Effector memory CD8-positive, alpha-beta T cell (primary cell): Measurements from ENCODE around the gene GALNT16.

ENCODE experiments used
- ATAC-seq: fragments of 150-1000 bp; cut with Tn5 transposase; replicated peaks from 2 replicates; pipeline ENCODE4 v1.10.0; 2021; ENCODE audit warnings: mild to moderate bottlenecking, moderate library complexity
- DNase-seq, 3 experiments: peaks; one replicate each; pipeline ENCODE4 v3.0.0; 2021
- H3K27ac Mint-ChIP-seq, 2 donors: one replicate each; pipeline ENCODE4 v1.8.0; 2022; ENCODE audit warnings: mild to moderate bottlenecking in 2 of 2, mixed read lengths in 2 of 2, moderate library complexity in 2 of 2
- H3K27me3 Mint-ChIP-seq, 2 donors: one replicate each; pipeline ENCODE4 v1.8.0; 2022; ENCODE audit warnings: mixed read lengths in 2 of 2
- H3K36me3 Mint-ChIP-seq: one replicate; pipeline ENCODE4 v1.8.0; 2022; ENCODE audit warnings: mild to moderate bottlenecking, moderate library complexity, mixed read lengths; ENCODE audit not compliant: insufficient read depth
- H3K4me1 Mint-ChIP-seq, 2 donors: one replicate each; pipeline ENCODE4 v1.8.0; 2022; ENCODE audit warnings: low read depth in 2 of 2, mixed read lengths in 2 of 2
- H3K4me3 Mint-ChIP-seq, 2 donors: one replicate each; pipeline ENCODE4 v1.8.0; 2022; ENCODE audit warnings: mild to moderate bottlenecking in 2 of 2, mixed read lengths in 2 of 2, moderate library complexity in 2 of 2
- H3K9me3 Mint-ChIP-seq, 2 donors: one replicate each; pipeline ENCODE4 v1.8.0; 2022; ENCODE audit warnings: mixed read lengths in 2 of 2

The GALNT16 gene

GRCh38 chr14:69241577-69241976 lies 18.4 kb upstream of the GALNT16 start:
- no peak for ATAC-seq
- no peaks in the 10 kb centered on the region for H3K9me3 Mint-ChIP-seq
- DNase-seq: no peak
- H3K4me1 Mint-ChIP-seq: peaks cover 0 to 2% of the 10 kb centered on the region in 2 donors
- no peaks in the 10 kb centered on the region for H3K27me3 Mint-ChIP-seq
- H3K27ac Mint-ChIP-seq: peak overlapping the region in 1 of 2 donors; percentile 24
- H3K4me3 Mint-ChIP-seq: no peak overlapping the region
- H3K36me3 Mint-ChIP-seq: peaks cover 5% of the 10 kb centered on the region

- Mint-ChIP-seq H3K36me3 (peaks cover 5% of the 10 kb centered on the region), H3K27ac (peak overlapping the region in 1 of 2 donors; percentile 25), H3K9me3 (no peaks in the 10 kb centered on the region), H3K4me3 (no peak overlapping the region), H3K27me3 (no peaks in the 10 kb centered on the region), H3K4me1 (peaks cover 0 to 2% of the 10 kb centered on the region in 2 donors)
- ATAC-seq (peak; percentile 56), DNase-seq (peak; percentile 42 to 48 (median 43))
Observed at GRCh38 chr14:69242311-69243224, 17.4 kb upstream of the GALNT16 start.

GRCh38 chr14:69244946-69245345 lies 15.0 kb upstream of the GALNT16 start:
- ATAC-seq (no peak), DNase-seq (no peak)
- Mint-ChIP-seq H3K4me1 (peaks cover 0 to 2% of the 10 kb centered on the region in 2 donors), H3K9me3 (no peaks in the 10 kb centered on the region), H3K27me3 (no peaks in the 10 kb centered on the region), H3K4me3 (no peak overlapping the region), H3K27ac (no peak overlapping the region), H3K36me3 (no peaks in the 10 kb centered on the region)

- H3K4me3 Mint-ChIP-seq: no peak overlapping the region
Observed at GRCh38 chr14:69246331-69246730, 13.6 kb upstream of the GALNT16 start.

GRCh38 chr14:69247676-69248440 lies 12.1 kb upstream of the GALNT16 start:
- Mint-ChIP-seq H3K9me3 (no peaks in the 10 kb centered on the region), H3K4me3 (no peak overlapping the region), H3K4me1 (no peaks in the 10 kb centered on the region), H3K27ac (no peak overlapping the region), H3K36me3 (no peaks in the 10 kb centered on the region), H3K27me3 (peaks cover 15 to 18% of the 10 kb centered on the region in 2 donors)
- DNase-seq: no peak
- no peak for ATAC-seq

More at GRCh38 chr14:69246331-69246730, 13.6 kb upstream of the GALNT16 start:
- H3K27ac Mint-ChIP-seq: no peak overlapping the region
- no peaks in the 10 kb centered on the region for H3K36me3 Mint-ChIP-seq
- H3K4me1 Mint-ChIP-seq: peaks cover 0 to 2% of the 10 kb centered on the region in 2 donors
- DNase-seq: no peak
- H3K27me3 Mint-ChIP-seq: peaks cover 9 to 12% of the 10 kb centered on the region in 2 donors
- ATAC-seq: no peak
- H3K9me3 Mint-ChIP-seq: no peaks in the 10 kb centered on the region

- Mint-ChIP-seq H3K9me3 (no peaks in the 10 kb centered on the region), H3K27me3 (peaks cover 22 to 26% of the 10 kb centered on the region in 2 donors), H3K4me1 (no peaks in the 10 kb centered on the region), H3K27ac (no peak overlapping the region), H3K4me3 (no peak overlapping the region), H3K36me3 (no peaks in the 10 kb centered on the region)
- ATAC-seq (no peak), DNase-seq (no peak)
Observed at GRCh38 chr14:69249603-69250002, 10.4 kb upstream of the GALNT16 start.

GRCh38 chr14:69252851-69253250 lies 7.1 kb upstream of the GALNT16 start:
- ATAC-seq: no peak
- no peaks in the 10 kb centered on the region for H3K9me3 Mint-ChIP-seq
- H3K4me3 Mint-ChIP-seq: no peak overlapping the region
- no peaks in the 10 kb centered on the region for H3K4me1 Mint-ChIP-seq
- peaks cover 38 to 48% of the 10 kb centered on the region in 2 donors for H3K27me3 Mint-ChIP-seq
- H3K36me3 Mint-ChIP-seq: no peaks in the 10 kb centered on the region
- no peak overlapping the region for H3K27ac Mint-ChIP-seq
- no peak for DNase-seq

GRCh38 chr14:69259168-69259526 lies 811 bp upstream of the GALNT16 start:
- no peaks in the 10 kb centered on the region for H3K36me3 Mint-ChIP-seq
- H3K27ac Mint-ChIP-seq: no peak overlapping the region
- ATAC-seq (no peak), DNase-seq (no peak)
- peak overlapping the region in 1 of 2 donors; percentile 4 for H3K4me3 Mint-ChIP-seq
- H3K4me1 Mint-ChIP-seq: peaks cover 4 to 5% of the 10 kb centered on the region in 2 donors
- H3K9me3 Mint-ChIP-seq: no peaks in the 10 kb centered on the region
- H3K27me3 Mint-ChIP-seq: peaks cover 48 to 82% of the 10 kb centered on the region in 2 donors

- ATAC-seq: no peak
Observed at GRCh38 chr14:69260190-69260860, 367 bp downstream of the GALNT16 start.

GRCh38 chr14:69260861-69261564 lies 1.1 kb downstream of the GALNT16 start:
- ATAC-seq: peak; percentile 42
- H3K27ac Mint-ChIP-seq: no peak overlapping the region
- H3K36me3 Mint-ChIP-seq: no peaks in the 10 kb centered on the region
- H3K27me3 Mint-ChIP-seq: peaks cover 37 to 64% of the 10 kb centered on the region in 2 donors
- peak in 1 of 3 experiments; percentile 5 for DNase-seq
- H3K4me3 Mint-ChIP-seq: peak overlapping the region; percentile 55 to 60
- no peaks in the 10 kb centered on the region for H3K9me3 Mint-ChIP-seq
- H3K4me1 Mint-ChIP-seq: peaks cover 4 to 5% of the 10 kb centered on the region in 2 donors

More at GRCh38 chr14:69260190-69260860, 367 bp downstream of the GALNT16 start:
- H3K4me3 Mint-ChIP-seq: peak overlapping the region in 1 of 2 donors; percentile 33
- no peak for DNase-seq
- H3K27ac Mint-ChIP-seq: no peak overlapping the region
- H3K4me1 Mint-ChIP-seq: peaks cover 4 to 5% of the 10 kb centered on the region in 2 donors
- peaks cover 44 to 71% of the 10 kb centered on the region in 2 donors for H3K27me3 Mint-ChIP-seq
- H3K36me3 Mint-ChIP-seq: no peaks in the 10 kb centered on the region
- H3K9me3 Mint-ChIP-seq: no peaks in the 10 kb centered on the region

- Mint-ChIP-seq H3K4me1 (peaks cover 4 to 5% of the 10 kb centered on the region in 2 donors), H3K4me3 (peak overlapping the region; percentile 55 to 60), H3K27ac (no peak overlapping the region), H3K36me3 (no peaks in the 10 kb centered on the region), H3K27me3 (peaks cover 38 to 60% of the 10 kb centered on the region in 2 donors), H3K9me3 (no peaks in the 10 kb centered on the region)
- no peak for ATAC-seq
- DNase-seq: no peak
Observed at GRCh38 chr14:69261761-69262331, 1.9 kb downstream of the GALNT16 start.

GRCh38 chr14:69262516-69262915 lies 2.6 kb downstream of the GALNT16 start:
- H3K4me3 Mint-ChIP-seq: peak overlapping the region in 1 of 2 donors; percentile 32
- peaks cover 4 to 5% of the 10 kb centered on the region in 2 donors for H3K4me1 Mint-ChIP-seq
- H3K27me3 Mint-ChIP-seq: peaks cover 42 to 64% of the 10 kb centered on the region in 2 donors
- no peak for ATAC-seq
- H3K9me3 Mint-ChIP-seq: no peaks in the 10 kb centered on the region
- H3K36me3 Mint-ChIP-seq: no peaks in the 10 kb centered on the region
- no peak for DNase-seq
- H3K27ac Mint-ChIP-seq: no peak overlapping the region
